Stimulated activated naive B cell treated with anti-CD40 and anti-IgM and Interleukin-4, amounts not matched to agents 10 μg/mL and 1 μg/mL and 100 μg/mL, for 72 hours (primary cell): ENCODE results near the gene HOXA9.
A peak's percentile ranks its signal among the peaks of the same experiment; 100 is the strongest.

ENCODE experiments used
- ATAC-seq, 2 donors: fragments of 150-1000 bp; cut with Tn5 transposase; replicated peaks; 2 replicates each; pipeline ENCODE4 v1.10.0; 2021; ENCODE audit warnings: moderate library complexity in 1 of 2
- DNase-seq: peaks from one replicate; pipeline ENCODE4 v3.0.0; 2021
- H3K27ac Mint-ChIP-seq: one replicate; pipeline ENCODE4 v1.8.0; 2022; ENCODE audit warnings: mild to moderate bottlenecking, mixed read lengths
- H3K27me3 Mint-ChIP-seq, 2 donors: one replicate each; pipeline ENCODE4 v1.8.0; 2022; ENCODE audit warnings: mixed read lengths in 2 of 2
- H3K36me3 Mint-ChIP-seq, 2 donors: one replicate each; pipeline ENCODE4 v1.8.0; 2022; ENCODE audit warnings: mixed read lengths in 2 of 2, mild to moderate bottlenecking in 1 of 2
- H3K4me1 Mint-ChIP-seq, 2 donors: one replicate each; pipeline ENCODE4 v1.8.0; 2022; ENCODE audit warnings: mixed read lengths in 2 of 2, mild to moderate bottlenecking in 1 of 2
- H3K4me3 Mint-ChIP-seq, 2 donors: one replicate each; pipeline ENCODE4 v1.8.0; 2022; ENCODE audit warnings: mild to moderate bottlenecking in 2 of 2, mixed read lengths in 2 of 2, moderate library complexity in 1 of 2
- H3K9me3 Mint-ChIP-seq, 2 donors: one replicate each; pipeline ENCODE4 v1.8.0; 2022; ENCODE audit warnings: mixed read lengths in 2 of 2, mild to moderate bottlenecking in 1 of 2

HOXA9 gene

DNA sequence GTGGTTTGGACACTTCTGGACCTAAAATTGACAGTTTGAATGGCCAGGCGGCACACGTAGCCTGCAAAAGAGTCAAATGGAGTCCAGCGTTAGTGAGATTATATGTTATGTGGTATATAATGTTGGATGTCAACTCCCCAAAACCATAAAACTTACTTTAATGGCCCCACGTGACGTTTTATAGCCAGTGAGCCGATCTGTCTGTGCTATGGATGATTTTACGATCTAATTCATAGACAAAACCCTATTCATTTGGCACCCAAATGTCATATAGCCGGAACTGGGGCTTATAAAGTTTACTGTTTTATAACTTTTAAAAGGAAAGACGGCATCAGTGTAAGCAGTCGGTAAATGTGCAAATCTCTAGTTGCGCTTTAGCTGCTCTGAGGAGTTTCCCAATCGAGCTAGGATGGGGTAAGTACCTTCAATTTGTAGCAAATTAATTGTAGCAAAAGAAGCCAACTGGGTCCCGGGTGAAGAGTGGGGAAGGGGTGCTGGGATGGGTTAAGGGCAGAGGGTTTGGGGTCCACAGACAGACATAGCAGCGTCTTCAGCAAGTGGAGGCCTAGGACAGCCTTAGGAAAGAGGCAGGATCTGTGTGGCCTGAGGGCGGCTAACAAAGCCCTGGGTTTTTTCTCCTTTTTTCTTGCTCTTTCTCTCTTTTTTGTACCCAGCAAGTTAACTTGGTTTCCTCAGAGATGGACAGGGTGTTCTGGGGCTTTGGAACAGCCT lies 25.0 kb downstream of the HOXA9 start:
- Mint-ChIP-seq H3K36me3 (no peaks in the 10 kb centered on the region), H3K9me3 (no peaks in the 10 kb centered on the region), H3K27ac (no peak overlapping the region), H3K27me3 (peaks cover 41 to 52% of the 10 kb centered on the region in 2 donors), H3K4me3 (no peak overlapping the region), H3K4me1 (peaks cover 8 to 9% of the 10 kb centered on the region in 2 donors)
- DNase-seq, result no peak
- ATAC-seq, result no peak

DNA sequence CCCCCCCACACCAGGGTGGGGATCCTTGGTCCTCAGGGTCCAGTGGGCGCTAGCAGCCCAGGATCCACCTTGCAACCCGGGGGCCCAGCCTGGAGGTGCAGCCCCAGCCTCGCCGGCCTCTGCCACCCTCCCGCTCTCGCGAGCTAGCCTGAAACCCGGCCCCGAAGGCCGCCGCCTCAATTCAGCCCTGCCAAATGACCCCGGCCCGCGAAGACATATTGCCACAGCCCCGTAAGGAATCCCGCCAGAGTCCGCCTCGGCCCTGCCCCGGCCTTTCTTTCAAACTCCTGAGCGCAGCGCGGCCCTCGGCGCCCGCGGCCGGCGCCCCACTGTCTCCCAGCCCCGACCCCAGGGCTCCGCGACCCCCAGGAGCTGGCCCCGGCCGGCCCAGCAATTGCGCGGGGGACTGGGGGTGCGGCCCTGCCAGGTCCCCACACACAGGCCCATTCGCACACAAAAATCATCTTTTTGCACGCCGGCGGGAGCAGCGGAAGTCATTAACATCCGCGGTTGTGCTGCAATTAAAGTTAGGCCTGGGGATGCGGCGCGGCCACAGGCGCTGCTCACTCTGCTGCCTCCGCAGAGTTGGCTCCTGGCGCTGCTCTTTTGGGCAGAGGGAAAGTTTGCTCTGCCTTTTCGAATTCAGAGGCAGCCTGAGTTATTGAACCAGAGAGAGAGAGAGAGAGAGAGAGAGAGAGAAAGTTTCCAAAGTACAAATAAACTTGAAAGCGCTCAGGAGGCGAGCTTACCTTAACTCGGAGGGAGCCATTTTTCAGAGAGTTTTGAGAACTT lies 25.8 kb downstream of the HOXA9 start:
- H3K27ac Mint-ChIP-seq, result no peak overlapping the region
- ATAC-seq (no peak), DNase-seq (no peak)
- peaks cover 6 to 8% of the 10 kb centered on the region in 2 donors for H3K4me1 Mint-ChIP-seq
- peaks cover 45 to 52% of the 10 kb centered on the region in 2 donors for H3K27me3 Mint-ChIP-seq
- H3K4me3 Mint-ChIP-seq, result no peak overlapping the region
- no peaks in the 10 kb centered on the region for H3K9me3 Mint-ChIP-seq
- H3K36me3 Mint-ChIP-seq, result no peaks in the 10 kb centered on the region

DNA sequence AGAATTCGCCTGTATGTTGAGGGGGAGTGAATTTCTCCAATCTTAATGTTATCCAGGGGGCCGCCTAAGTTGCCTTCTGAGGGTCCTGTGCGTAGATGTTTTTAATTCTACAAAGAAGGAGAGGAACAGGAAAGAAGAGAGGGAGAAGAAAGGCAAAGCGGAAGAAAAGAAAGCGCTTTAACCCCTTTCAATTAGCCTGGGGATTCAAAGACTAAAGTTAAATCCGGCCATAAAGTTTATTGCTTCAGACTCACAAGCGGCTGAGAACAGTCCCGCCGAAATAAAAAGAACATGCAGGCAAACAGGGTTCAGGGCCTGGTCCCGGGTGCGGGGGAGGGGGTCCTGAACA lies 26.4 kb downstream of the HOXA9 start:
- Mint-ChIP-seq H3K9me3 (no peaks in the 10 kb centered on the region), H3K4me3 (no peak overlapping the region), H3K27me3 (peaks cover 50 to 55% of the 10 kb centered on the region in 2 donors), H3K36me3 (no peaks in the 10 kb centered on the region), H3K27ac (no peak overlapping the region), H3K4me1 (peaks cover 8 to 9% of the 10 kb centered on the region in 2 donors)
- ATAC-seq, result no peak
- no peak for DNase-seq

DNA sequence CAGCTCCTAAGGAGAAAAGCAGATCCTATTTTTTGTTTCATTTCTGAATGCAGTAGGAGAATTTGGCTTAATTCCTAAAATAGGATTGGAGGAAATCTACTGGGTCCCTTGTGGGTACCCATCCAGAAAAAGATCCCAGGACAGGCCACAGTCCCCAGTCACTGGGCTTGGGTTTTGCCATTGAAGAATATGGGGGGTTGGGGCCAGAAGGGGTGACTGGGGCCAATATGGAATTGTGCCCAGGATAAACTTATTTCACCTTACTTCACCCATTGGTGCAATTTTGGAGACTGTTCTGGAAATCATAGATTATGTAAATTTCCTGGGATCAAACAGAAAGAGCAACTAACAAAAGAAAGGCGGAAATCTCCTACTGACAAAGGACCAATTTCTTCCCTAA lies 26.9 kb downstream of the HOXA9 start:
- peaks cover 8 to 9% of the 10 kb centered on the region in 2 donors for H3K4me1 Mint-ChIP-seq
- H3K27me3 Mint-ChIP-seq, result peaks cover 54 to 60% of the 10 kb centered on the region in 2 donors
- no peak for ATAC-seq
- no peak overlapping the region for H3K4me3 Mint-ChIP-seq
- no peak for DNase-seq
- H3K27ac Mint-ChIP-seq, result no peak overlapping the region
- H3K36me3 Mint-ChIP-seq, result no peaks in the 10 kb centered on the region
- H3K9me3 Mint-ChIP-seq, result no peaks in the 10 kb centered on the region

DNA sequence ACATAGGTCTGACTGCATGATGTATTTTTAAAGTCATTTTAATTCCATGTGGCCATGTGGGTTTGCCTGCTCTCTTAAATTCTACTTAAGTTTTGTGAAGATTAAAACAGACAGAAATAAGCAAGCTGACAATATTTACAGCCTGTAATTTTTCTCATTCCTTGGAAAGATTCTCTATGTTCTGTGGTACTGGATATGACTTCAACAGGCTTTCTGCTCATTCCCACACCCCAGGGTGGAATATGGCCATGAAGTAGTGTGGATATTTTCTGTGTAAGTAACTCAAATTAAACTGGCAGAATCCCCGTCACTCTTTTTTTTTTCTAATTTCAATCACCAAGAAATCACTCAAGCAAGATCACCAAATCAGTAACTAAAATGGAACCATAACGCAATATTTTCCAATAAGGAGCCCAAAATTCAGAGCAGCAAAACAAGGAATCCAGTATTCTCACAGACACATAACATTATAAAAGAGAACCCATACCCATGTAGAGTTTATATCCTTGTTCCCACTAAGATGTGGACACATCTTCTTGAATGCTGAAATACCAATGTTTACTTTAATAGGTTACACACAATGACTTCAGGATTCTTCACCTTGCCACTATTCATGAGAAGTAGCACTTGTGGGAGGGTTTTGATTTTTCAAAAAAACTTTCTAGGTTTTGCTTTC lies 27.6 kb downstream of the HOXA9 start:
- H3K4me3 Mint-ChIP-seq, result no peak overlapping the region
- H3K36me3 Mint-ChIP-seq, result no peaks in the 10 kb centered on the region
- H3K27ac Mint-ChIP-seq, result no peak overlapping the region
- no peak for ATAC-seq
- H3K9me3 Mint-ChIP-seq, result no peaks in the 10 kb centered on the region
- H3K4me1 Mint-ChIP-seq, result peaks cover 5 to 8% of the 10 kb centered on the region in 2 donors
- H3K27me3 Mint-ChIP-seq, result peaks cover 56 to 60% of the 10 kb centered on the region in 2 donors
- no peak for DNase-seq

DNA sequence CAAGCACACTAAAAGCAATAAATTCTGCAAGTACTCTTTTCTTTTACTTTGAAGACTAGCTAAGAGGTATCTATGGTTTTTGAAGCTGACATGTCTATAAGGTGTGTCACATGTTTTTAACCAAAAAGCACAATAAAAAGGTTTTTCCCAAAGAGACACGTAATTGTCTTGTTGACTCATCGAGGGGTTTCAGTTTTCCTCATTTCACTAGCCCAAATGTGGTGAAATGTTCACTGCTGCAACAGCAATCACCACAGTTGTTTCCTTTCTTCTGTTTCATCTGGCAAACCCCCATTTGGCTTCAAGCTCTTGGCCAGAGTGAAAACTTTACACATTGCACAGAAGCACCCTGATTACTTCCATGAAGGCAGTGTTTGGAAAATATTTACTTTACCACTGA lies 30.9 kb downstream of the HOXA9 start:
- peak; percentile 24 to 62 for ATAC-seq
- H3K4me1 Mint-ChIP-seq, result peaks cover 0 to 4% of the 10 kb centered on the region in 2 donors
- no peak overlapping the region for H3K4me3 Mint-ChIP-seq
- peaks cover 43 to 58% of the 10 kb centered on the region in 2 donors for H3K27me3 Mint-ChIP-seq
- H3K27ac Mint-ChIP-seq, result no peak overlapping the region
- H3K9me3 Mint-ChIP-seq, result no peaks in the 10 kb centered on the region
- no peaks in the 10 kb centered on the region for H3K36me3 Mint-ChIP-seq
- DNase-seq, result no peak

DNA sequence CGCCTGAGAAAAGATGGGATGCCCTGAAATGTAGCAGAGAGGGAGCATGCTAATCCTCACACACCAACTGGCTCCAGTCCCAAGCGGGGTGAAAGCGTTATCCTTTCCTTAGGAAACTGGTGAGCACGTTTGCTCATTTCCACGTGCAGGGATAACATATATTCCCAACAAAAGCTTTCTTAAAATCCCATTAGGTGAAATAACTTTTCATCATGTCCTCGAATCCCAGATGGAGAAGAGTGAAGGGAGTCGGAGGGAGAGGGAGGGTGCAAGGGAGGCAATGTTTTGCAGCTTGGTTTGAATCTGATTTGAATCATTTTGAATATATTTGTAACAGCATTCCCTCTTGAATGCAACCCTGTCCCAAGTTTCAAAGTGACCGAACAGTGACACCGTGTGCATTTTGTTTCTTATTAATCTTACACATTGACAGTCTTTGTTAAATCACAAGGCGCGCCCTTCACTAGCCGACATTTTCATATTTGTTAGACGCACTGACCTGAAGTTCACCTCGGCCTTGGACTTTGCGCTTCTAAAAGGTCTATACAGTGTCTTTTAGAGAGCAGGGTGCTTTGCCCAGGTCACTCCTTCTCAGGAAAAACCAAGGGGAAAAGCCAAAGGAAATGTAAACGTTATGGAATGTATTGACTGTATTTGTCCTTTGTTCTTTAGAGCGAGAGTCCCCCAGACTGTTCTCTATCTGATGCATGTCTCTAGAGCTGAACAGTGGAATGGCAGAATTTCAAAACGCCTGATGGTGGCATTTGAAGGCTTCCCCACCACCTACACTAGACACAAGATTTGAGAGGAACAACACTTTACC lies 31.7 kb downstream of the HOXA9 start:
- ATAC-seq, result no peak
- DNase-seq, result no peak
- peaks cover 2 to 4% of the 10 kb centered on the region in 2 donors for H3K36me3 Mint-ChIP-seq
- H3K27me3 Mint-ChIP-seq, result peaks cover 46 to 61% of the 10 kb centered on the region in 2 donors
- H3K4me3 Mint-ChIP-seq, result no peak overlapping the region
- H3K27ac Mint-ChIP-seq, result no peak overlapping the region
- H3K9me3 Mint-ChIP-seq, result peaks cover 0 to 4% of the 10 kb centered on the region in 2 donors
- peaks cover 0 to 4% of the 10 kb centered on the region in 2 donors for H3K4me1 Mint-ChIP-seq

DNA sequence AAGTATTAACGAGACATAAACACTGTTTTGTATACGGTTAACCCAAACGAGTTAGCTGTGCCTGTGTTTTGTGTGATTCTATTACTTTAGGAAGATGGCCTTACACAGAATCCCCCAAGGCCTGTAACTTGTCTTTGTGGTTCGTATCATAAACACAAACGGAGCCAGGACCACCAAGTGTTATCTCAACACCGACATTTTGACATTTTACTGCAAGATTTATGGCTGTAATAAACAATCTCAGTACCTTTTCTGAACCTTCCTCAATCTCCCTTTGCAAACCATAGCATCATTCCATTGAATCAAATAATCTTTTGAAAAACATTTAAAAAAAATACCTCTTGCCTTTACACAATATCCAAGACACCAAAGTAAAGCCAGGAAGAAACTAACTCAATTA lies 32.4 kb downstream of the HOXA9 start:
- DNase-seq (no peak), ATAC-seq (no peak)
- H3K36me3 Mint-ChIP-seq, result peaks cover 2 to 4% of the 10 kb centered on the region in 2 donors
- no peak overlapping the region for H3K4me3 Mint-ChIP-seq
- H3K9me3 Mint-ChIP-seq, result peaks cover 0 to 4% of the 10 kb centered on the region in 2 donors
- no peak overlapping the region for H3K27ac Mint-ChIP-seq
- peaks cover 51 to 63% of the 10 kb centered on the region in 2 donors for H3K27me3 Mint-ChIP-seq
- H3K4me1 Mint-ChIP-seq, result peaks cover 0 to 4% of the 10 kb centered on the region in 2 donors

DNA sequence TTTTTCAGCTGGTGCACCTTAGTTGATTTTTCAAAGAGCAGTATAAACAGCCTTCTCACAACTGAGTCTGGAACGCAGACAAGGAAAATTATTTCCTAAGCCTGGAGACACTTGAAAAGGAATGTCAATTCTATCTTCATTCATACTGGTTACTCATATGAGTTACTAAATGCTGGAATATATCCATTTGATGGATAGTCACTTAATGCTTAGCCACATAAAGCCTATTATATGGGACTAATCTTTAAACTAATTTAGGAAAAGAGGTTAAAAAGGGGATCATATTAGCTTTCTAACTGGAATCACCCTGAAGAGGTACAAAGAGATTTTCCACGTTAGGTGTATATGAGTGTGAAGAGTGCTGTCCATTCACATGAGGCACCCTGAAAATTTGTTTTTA lies 33.1 kb downstream of the HOXA9 start:
- peaks cover 2 to 4% of the 10 kb centered on the region in 2 donors for H3K36me3 Mint-ChIP-seq
- peaks cover 0 to 4% of the 10 kb centered on the region in 2 donors for H3K9me3 Mint-ChIP-seq
- H3K27ac Mint-ChIP-seq, result no peak overlapping the region
- H3K4me1 Mint-ChIP-seq, result peaks cover 0 to 4% of the 10 kb centered on the region in 2 donors
- no peak for DNase-seq
- H3K27me3 Mint-ChIP-seq, result peaks cover 53 to 64% of the 10 kb centered on the region in 2 donors
- no peak for ATAC-seq
- H3K4me3 Mint-ChIP-seq, result no peak overlapping the region

DNA sequence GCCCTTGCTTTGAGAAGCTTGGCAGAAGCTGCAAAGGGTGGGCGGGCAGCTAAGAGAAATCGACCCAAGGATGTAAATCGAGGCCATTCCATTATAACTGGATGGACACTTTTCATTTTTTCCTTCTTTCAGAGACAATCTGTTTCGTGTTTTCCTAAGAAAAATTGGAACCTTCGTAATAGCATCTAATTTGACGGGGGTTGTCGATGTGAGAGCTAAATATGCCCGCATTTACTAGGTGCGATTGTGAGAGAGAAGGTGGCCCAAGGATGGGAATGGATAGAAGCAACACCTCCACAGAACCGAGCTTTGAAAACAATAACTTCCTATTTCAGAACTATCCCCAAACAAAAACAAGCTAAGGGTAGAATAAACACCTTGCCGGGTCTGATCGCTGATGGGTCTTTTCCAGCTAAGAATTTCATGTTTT lies 33.9 kb downstream of the HOXA9 start:
- no peak for ATAC-seq
- peaks cover 57 to 64% of the 10 kb centered on the region in 2 donors for H3K27me3 Mint-ChIP-seq
- peak overlapping the region; percentile 73 for H3K4me3 Mint-ChIP-seq
- H3K36me3 Mint-ChIP-seq, result peaks cover 2 to 4% of the 10 kb centered on the region in 2 donors
- peaks cover 0 to 4% of the 10 kb centered on the region in 2 donors for H3K4me1 Mint-ChIP-seq
- H3K27ac Mint-ChIP-seq, result peak overlapping the region; percentile 25
- H3K9me3 Mint-ChIP-seq, result peaks cover 0 to 4% of the 10 kb centered on the region in 2 donors
- DNase-seq, result no peak

DNA sequence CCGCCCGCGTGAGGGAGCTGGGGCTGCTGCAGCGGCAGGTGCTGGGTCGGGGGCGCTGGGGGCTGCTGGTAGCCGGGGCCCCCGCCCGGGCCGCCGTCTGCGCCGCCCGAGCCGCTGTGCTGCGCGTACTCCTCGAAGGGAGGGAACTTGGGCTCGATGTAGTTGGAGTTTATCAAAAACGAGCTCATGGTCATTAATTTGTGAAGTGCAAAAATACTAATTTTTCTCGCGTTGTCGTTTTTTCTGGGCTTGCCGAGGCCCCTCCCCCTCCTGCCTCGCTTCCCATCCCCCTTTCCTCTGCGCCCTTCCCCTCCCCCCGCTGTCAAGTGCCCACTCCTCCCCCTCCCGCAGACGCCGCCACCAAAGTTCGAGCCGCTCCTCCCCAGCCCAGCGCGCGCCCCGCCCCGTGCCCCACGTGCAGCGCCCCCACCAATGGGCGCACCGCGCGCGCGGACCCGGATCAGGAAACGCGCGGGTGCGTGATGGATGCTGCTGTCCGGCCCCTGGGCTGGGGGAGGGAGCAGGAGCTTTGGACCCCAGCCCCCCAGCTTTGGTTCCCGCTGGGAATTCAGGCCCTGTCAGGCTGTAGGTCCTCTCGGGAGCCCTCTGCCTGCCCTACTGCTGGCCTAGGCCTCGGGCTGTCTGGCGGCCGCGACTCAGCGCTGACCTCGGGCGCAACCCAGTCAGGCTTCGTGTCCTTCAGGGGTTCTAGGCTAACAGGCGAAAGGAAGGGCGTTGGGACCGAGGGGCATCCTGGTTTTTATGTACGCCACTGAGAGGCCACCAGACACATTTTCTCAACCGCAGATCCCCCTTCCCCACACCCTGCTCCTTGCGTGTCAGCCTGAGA lies 34.6 kb downstream of the HOXA9 start, which contains the start of gene HOXA4:
Gene HOXA4 (minus strand): TSS at position 218 of the 850 bp plus-strand sequence. CDS start 24 bp downstream, at position 194.
- Mint-ChIP-seq H3K4me3 (peak within 1 kb of the TSS; percentile 73), H3K27ac (peak within 1 kb of the TSS; percentile 25), H3K27me3 (peaks cover 56 to 62% of the 10 kb centered on the region in 2 donors), H3K4me1 (peaks cover 0 to 4% of the 10 kb centered on the region in 2 donors), H3K36me3 (peaks cover 2 to 4% of the 10 kb centered on the region in 2 donors), H3K9me3 (peaks cover 0 to 4% of the 10 kb centered on the region in 2 donors)
- ATAC-seq, result peak; percentile 92 to 95
- DNase-seq, result peak; percentile 66

DNA sequence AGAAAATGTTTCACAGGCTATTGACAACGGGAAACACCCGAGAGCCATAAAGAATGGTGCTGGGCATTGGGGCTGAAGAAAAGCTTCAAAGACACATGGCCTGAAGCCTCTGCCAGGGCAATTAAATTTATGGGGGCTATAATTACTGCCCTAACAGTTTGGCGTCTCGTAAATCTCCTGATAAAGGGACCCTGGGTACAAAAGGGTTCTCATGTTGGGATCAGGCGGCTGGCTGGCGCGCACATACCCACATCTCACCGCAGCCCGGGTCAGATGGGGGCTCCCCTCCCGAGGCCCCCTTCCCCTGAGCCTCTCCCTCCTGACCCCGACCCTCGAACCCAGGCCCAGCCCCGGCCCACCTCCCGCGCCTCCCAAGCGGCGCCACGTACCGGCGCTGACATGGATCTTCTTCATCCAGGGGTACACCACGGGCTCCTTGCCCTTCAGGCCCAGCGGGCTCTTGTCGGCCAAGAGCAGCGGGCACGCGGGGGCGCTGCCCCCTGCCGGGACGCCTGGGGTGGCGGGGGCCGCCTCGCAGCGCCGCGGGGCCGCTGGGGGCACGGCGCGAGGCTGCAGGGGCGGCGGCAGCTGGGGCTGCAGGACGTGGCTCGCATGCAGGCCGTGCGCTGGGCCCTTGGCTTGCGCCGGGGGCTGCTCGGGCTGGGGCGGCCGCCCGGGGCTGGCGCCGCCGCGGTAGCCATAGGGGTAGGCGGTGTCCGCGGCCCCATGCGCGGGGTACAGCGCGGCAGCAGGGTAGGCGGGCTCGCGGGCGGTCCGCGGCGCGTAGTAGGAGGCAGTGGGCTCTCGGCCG lies 35.4 kb downstream of the HOXA9 start:
- Mint-ChIP-seq H3K36me3 (peaks cover 2 to 4% of the 10 kb centered on the region in 2 donors), H3K4me1 (peaks cover 0 to 4% of the 10 kb centered on the region in 2 donors), H3K27me3 (peaks cover 61 to 66% of the 10 kb centered on the region in 2 donors), H3K27ac (no peak overlapping the region), H3K4me3 (no peak overlapping the region), H3K9me3 (peaks cover 0 to 4% of the 10 kb centered on the region in 2 donors)
- DNase-seq (no peak), ATAC-seq (peak; percentile 18 to 21)
